HG03097 (cell line): ENCODE results near the gene KSR1.
"Not testable (repeated sequence)": the region's sequence is repeated elsewhere in the genome, so short reads cannot be mapped to it uniquely, and the experiment has no call there.

Experiments
- ATAC-seq: cut with Tn5 transposase; IDR thresholded peaks from one replicate; pipeline ENCODE4 v1.9.1; 2021; ENCODE audit not compliant: unreplicated experiment, low FRiP score

The KSR1 gene

GRCh38 chr17:27489045-27489715, 32.9 kb downstream of the KSR1 start:
- ATAC-seq: no peak

DNA sequence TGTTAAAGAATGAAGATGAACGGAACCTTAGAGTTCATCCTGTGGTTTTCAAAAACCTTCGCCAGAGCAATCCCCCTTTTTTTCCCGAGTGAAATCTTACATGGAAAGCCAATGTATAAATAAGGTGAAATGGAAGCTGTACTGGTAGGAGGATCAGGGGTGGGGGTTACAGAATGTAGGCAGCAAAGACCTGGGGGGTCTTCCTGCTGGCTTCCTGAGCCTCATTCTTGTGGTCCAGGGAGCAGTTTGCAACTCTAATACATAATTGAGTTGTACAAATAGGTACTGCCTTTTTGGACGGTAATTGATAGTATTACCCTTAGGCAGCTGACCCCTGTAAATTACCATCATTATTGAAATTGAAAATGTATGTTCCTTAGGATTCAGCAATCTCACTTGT, 34.1 kb downstream of the KSR1 start:
- ATAC-seq: no peak

DNA sequence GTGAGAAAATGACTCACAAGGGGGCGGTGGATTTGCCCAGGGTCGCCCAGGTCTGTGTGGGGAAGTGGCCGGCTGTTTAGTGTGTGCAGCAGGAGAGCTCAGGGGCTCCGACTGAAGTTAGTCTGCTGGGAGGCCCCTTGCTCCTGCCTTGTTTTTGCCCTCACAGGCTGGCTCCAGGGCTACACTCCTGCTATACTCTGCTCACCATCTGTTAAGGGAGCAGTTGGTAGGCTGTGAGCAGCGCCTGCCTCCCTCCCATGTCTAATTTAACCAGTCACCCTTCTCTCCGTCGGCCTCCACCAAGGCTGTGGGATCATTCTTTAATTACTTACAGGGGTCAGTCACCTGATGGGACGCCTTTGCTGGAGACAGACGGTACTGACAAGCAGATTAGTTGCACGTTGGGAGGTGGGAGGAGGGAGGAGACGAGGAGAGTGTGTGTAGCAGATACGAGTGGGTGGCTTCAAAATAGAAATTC, 35.5 kb downstream of the KSR1 start:
- no peak for ATAC-seq

- ATAC-seq: no peak
Observed at GRCh38 chr17:27492470-27492869, 36.2 kb downstream of the KSR1 start.

- no peak for ATAC-seq
Observed at GRCh38 chr17:27493088-27493487, 36.8 kb downstream of the KSR1 start.

DNA sequence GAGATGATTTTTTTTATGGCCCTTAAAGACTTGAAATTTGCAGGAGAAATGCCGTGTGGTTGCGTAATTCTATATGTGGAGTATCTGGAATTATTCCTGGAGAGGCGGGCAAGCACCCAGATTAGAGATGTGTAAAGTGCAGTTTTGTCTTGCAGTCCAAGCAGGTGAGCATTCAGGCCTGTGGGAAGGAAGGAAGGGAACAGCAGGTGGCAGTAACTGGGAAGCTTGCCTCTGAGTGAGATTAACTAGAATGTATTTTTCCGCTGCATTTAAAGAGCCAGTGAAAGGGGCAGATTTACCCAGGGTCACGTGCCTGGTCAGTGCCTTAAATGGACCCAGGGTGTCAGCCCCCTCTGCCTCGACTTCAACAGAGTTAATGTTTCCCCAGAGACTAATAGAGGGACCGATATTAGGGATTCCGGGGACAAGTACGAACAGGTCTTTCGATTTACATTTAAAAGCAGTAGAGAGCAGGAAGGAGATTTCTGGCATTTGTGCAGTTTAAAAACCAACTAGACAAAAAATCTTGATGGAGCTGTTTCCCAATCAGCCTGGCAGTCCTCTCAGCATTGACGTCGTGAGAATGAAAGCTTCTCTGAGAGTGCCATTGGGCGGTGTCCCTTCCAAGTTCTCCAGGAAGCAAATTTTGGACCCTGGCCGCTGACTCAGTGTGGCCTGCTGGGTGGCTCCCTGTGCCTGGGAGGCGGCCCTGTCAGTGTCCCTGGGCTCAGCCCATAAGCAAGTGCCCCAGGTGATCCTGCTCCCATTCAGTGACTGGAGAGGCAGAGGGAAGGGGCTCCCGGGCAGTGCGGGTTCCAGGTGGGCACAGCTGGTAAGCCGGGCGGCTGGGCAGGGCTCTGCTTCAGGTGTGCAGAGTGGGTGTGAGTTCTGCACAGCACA, 38.2 kb downstream of the KSR1 start:
- ATAC-seq: no peak

- no peak for ATAC-seq
Observed at GRCh38 chr17:27495460-27495859, 39.2 kb downstream of the KSR1 start.

- no peak for ATAC-seq
Observed at GRCh38 chr17:27496005-27496404, 39.8 kb downstream of the KSR1 start.

DNA sequence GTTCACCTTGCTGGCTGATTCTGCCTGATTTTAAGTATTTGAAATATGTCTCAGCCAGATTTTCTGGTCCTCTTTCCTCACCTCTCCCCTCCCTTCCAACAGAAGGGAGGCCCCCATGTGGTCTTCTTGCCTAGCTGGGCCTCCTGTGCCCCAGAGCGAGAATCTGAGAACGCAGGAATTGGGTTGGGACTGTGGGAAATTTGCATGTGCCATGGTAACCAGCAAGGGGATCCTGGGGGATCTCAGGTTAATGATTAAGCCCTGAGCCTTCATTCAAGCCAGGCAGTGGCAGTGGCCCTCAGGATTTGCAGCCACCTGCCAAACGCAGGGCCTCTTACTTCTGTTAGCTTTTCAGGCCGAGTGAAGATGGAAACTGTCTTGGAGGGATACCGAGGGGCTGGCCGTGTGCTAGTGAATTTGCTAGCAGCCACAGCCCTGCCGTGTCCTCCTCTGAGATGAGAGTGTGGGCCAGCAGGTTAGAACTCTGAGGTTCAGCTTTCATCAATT, 40.2 kb downstream of the KSR1 start:
- peak; percentile 43 for ATAC-seq

- ATAC-seq: no peak
Observed at GRCh38 chr17:27496971-27497370, 40.7 kb downstream of the KSR1 start.

GRCh38 chr17:27497696-27498095, 41.4 kb downstream of the KSR1 start:
- no peak for ATAC-seq

- ATAC-seq: no peak
Observed at GRCh38 chr17:27498615-27499309, 42.5 kb downstream of the KSR1 start.

DNA sequence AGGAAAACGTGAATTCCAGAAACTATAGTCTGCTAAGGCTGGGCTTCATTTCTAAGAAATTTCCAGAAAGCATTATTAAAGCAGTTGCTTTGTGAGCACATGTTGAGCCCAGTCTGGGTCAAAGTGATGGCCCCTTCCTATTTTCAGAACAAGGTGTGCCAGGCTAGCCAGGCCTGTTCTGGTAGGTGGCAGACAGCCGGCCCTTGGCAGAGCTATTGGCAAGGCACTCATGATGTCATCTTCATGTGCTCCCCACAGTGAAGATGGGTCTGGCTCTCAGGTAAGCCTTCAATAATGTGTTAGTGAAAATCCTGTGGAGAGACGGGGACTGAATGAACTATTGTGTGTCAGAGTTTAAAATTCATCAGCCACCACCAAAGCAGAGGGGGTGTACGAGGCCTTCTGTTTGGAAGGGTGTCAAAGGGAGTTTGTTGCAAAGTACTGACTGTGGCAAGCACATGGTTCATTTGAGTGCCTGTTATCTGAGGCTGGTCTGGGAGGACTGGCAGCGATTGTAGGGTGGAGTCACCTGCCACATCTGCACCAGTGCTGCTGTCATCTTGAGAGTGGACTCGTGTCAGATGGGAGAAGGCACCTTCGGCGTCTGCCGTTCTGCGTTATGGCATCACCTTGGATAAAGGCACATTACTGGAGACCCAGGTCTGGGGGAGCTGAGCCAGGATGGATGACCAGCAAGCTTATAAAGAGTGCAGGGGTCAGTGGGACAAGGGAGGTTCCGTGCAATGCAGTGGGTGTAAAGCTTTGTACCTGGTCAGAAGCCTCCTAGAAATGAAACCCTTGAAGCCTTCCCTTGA, 43.4 kb downstream of the KSR1 start:
- ATAC-seq: no peak

- ATAC-seq: not testable (repeated sequence)
Observed at GRCh38 chr17:27501338-27501737, 45.1 kb downstream of the KSR1 start.

- ATAC-seq: no peak
Observed at GRCh38 chr17:27502526-27503324, 46.5 kb downstream of the KSR1 start.

- no peak for ATAC-seq
Observed at GRCh38 chr17:27503611-27504010, 47.4 kb downstream of the KSR1 start.

DNA sequence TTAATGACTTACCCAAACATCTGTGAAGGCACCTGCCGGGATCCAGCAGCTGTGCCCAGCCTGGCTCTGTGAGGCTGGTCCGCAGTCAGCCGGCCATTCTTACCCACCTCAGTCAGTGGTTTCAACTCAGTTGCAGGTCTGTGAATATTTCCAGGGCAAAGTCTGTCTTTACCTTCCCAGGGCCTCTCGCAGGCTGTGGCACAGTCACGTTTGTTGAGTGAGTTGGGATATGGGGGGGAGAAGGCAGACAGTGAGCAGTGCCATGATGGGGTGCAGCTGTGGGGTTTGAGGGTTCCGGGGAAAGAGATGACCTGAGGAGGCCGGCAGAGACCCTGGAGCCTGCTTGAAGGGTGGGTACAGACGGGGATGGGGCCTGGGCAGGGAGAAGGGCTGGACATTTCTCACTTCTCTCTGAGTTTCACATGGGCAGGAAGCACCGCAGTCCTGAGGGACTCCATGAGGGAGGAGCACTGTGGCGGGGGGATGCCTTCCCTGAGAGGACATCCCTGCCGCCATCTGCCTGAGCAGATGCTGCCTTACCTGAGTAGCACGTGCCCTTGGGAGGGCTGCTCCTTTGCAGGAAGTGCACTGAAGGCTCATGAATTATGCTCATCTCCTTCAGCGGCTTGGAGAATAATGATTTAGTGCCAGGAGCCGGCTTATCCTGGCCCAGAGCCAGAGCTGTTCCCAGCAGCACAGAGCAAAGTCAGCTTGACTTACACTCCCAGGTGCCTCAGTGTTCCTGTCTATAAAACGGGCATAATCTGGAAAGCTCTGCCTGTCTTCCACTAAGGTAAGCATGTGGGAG, 48.1 kb downstream of the KSR1 start:
- no peak for ATAC-seq

- ATAC-seq: no peak
Observed at GRCh38 chr17:27506348-27507218, 50.3 kb downstream of the KSR1 start.
